HL-60 (cell line): ENCODE results near the gene FAM89B.

Source experiments
- GABPA ChIP-seq: IDR thresholded peaks from 2 replicates; pipeline ENCODE4 v1.6.1; 2012; ENCODE audit warnings: low read depth
- POLR2AphosphoS5 ChIP-seq: IDR thresholded peaks from 2 replicates; pipeline ENCODE4 v1.6.1; 2012; ENCODE audit warnings: low read depth
- TF ChIP-seq, protein P1 (sequence below): IDR thresholded peaks from one replicate; pipeline ENCODE4 v1.5.1; 2011; ENCODE audit warnings: low read length, control low read depth, inconsistent platforms; ENCODE audit not compliant: insufficient read depth
- TF ChIP-seq, protein P2 (sequence below): IDR thresholded peaks from 2 replicates; pipeline ENCODE4 v1.6.1; 2012; ENCODE audit warnings: low read depth; ENCODE audit not compliant: insufficient replicate concordance

DNA sequence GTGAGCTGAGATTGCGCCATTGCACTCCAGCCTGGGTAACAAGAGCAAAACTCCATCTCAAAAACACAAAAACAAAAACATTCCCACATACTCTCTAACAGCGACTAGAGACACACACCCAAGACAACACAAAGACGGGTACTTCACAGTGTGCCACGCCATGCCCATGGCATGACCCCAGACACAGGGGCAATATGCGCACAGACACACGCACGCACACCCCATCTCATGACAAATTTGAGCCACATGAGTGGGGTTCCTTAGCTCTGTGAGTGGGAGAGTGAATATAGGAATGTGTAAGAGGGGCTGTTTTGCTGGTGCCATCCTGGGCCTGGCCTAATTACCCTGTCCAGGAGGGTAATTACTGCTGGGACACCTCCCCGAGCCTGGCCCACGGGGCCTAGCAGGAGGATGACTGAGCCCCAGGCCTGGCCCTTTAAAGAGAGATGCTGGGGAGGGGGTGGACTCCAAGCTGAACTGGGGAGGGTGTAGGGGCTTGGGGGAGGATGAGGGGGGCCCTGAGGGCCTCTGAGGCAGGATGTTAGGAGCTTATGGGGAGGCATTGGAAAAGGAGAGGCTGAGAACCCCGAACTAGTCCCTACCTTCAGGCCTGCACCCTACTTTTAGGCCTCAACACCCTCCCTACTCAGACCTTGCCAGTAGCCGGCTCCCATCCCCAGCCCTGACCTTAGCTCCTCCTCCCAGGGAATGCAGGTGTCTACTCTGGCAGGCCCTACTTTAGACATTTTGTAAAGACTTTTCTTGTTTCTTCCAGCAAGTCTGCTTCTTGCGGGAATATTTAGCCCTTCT is 15.7 kb upstream of the FAM89B start:
- TF ChIP-seq, protein P1, sequence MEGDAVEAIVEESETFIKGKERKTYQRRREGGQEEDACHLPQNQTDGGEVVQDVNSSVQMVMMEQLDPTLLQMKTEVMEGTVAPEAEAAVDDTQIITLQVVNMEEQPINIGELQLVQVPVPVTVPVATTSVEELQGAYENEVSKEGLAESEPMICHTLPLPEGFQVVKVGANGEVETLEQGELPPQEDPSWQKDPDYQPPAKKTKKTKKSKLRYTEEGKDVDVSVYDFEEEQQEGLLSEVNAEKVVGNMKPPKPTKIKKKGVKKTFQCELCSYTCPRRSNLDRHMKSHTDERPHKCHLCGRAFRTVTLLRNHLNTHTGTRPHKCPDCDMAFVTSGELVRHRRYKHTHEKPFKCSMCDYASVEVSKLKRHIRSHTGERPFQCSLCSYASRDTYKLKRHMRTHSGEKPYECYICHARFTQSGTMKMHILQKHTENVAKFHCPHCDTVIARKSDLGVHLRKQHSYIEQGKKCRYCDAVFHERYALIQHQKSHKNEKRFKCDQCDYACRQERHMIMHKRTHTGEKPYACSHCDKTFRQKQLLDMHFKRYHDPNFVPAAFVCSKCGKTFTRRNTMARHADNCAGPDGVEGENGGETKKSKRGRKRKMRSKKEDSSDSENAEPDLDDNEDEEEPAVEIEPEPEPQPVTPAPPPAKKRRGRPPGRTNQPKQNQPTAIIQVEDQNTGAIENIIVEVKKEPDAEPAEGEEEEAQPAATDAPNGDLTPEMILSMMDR = no peak
- TF ChIP-seq, protein P2, sequence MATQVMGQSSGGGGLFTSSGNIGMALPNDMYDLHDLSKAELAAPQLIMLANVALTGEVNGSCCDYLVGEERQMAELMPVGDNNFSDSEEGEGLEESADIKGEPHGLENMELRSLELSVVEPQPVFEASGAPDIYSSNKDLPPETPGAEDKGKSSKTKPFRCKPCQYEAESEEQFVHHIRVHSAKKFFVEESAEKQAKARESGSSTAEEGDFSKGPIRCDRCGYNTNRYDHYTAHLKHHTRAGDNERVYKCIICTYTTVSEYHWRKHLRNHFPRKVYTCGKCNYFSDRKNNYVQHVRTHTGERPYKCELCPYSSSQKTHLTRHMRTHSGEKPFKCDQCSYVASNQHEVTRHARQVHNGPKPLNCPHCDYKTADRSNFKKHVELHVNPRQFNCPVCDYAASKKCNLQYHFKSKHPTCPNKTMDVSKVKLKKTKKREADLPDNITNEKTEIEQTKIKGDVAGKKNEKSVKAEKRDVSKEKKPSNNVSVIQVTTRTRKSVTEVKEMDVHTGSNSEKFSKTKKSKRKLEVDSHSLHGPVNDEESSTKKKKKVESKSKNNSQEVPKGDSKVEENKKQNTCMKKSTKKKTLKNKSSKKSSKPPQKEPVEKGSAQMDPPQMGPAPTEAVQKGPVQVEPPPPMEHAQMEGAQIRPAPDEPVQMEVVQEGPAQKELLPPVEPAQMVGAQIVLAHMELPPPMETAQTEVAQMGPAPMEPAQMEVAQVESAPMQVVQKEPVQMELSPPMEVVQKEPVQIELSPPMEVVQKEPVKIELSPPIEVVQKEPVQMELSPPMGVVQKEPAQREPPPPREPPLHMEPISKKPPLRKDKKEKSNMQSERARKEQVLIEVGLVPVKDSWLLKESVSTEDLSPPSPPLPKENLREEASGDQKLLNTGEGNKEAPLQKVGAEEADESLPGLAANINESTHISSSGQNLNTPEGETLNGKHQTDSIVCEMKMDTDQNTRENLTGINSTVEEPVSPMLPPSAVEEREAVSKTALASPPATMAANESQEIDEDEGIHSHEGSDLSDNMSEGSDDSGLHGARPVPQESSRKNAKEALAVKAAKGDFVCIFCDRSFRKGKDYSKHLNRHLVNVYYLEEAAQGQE = no peak
- TF ChIP-seq GABPA = no peak
- no peak for TF ChIP-seq POLR2AphosphoS5
